ENCODE results near the gene HSD3B7.
"Not testable (repeated sequence)": the region's sequence is repeated elsewhere in the genome, so short reads cannot be mapped to it uniquely, and the experiment has no call there.

HSD3B7 gene

GRCh38 chr16:31001507-31002249 lies 16.7 kb downstream of the HSD3B7 start:
- no peak for DNase-seq (ENCODE audit: low spot score)

- DNase-seq (ENCODE audit: low spot score): no peak
Measured at GRCh38 chr16:31002250-31002700, 17.3 kb downstream of the HSD3B7 start.

GRCh38 chr16:31002862-31003341 lies 17.9 kb downstream of the HSD3B7 start:
- DNase-seq (ENCODE audit: low spot score): no peak

GRCh38 chr16:31003744-31004143 lies 18.7 kb downstream of the HSD3B7 start:
- DNase-seq (ENCODE audit: low spot score): no peak

GRCh38 chr16:31004658-31005057 lies 19.7 kb downstream of the HSD3B7 start:
- DNase-seq (ENCODE audit: low spot score): no peak

GRCh38 chr16:31005350-31006085 lies 20.5 kb downstream of the HSD3B7 start:
- no peak for DNase-seq (ENCODE audit: low spot score)

GRCh38 chr16:31006086-31006385 lies 21.0 kb downstream of the HSD3B7 start:
- DNase-seq (ENCODE audit: low spot score): no peak

GRCh38 chr16:31006589-31006988 lies 21.6 kb downstream of the HSD3B7 start:
- DNase-seq (ENCODE audit: low spot score): no peak

- DNase-seq (ENCODE audit: low spot score): no peak
Measured at GRCh38 chr16:31007684-31008083, 22.7 kb downstream of the HSD3B7 start.

GRCh38 chr16:31008149-31008548 lies 23.1 kb downstream of the HSD3B7 start:
- DNase-seq (ENCODE audit: low spot score): peak; percentile 77

GRCh38 chr16:31008551-31008950 lies 23.5 kb downstream of the HSD3B7 start:
- DNase-seq (ENCODE audit: low spot score): no peak

- DNase-seq (ENCODE audit: low spot score): no peak
Measured at GRCh38 chr16:31009120-31009519, 24.1 kb downstream of the HSD3B7 start.

- DNase-seq (ENCODE audit: low spot score): peak; percentile 43
Measured at GRCh38 chr16:31009894-31010584, 25.0 kb downstream of the HSD3B7 start.

GRCh38 chr16:31010585-31011325 lies 25.7 kb downstream of the HSD3B7 start, which contains the start of gene STX1B:
STX1B (minus strand) TSS chr16:31010638; CDS start chr16:31010396, 242 bp downstream.
- DNase-seq (ENCODE audit: low spot score): peak; percentile 86

- not testable (repeated sequence) for DNase-seq (ENCODE audit: low spot score)
Measured at GRCh38 chr16:31011815-31012214, 26.8 kb downstream of the HSD3B7 start.

- DNase-seq (ENCODE audit: low spot score): not testable (repeated sequence)
Measured at GRCh38 chr16:31013292-31013691, 28.3 kb downstream of the HSD3B7 start.

GRCh38 chr16:31016018-31016417 lies 31.0 kb downstream of the HSD3B7 start:
- DNase-seq (ENCODE audit: low spot score): no peak

- not testable (repeated sequence) for DNase-seq (ENCODE audit: low spot score)
Measured at GRCh38 chr16:31017756-31018155, 32.7 kb downstream of the HSD3B7 start.

- DNase-seq (ENCODE audit: low spot score): no peak
Measured at GRCh38 chr16:31020536-31020935, 35.5 kb downstream of the HSD3B7 start.

- no peak for DNase-seq (ENCODE audit: low spot score)
Measured at GRCh38 chr16:31022544-31023251, 37.7 kb downstream of the HSD3B7 start.

- no peak for DNase-seq (ENCODE audit: low spot score)
Measured at GRCh38 chr16:31023252-31023602, 38.2 kb downstream of the HSD3B7 start.

All from GM03348 (cell line).